GM19438 (cell line): ENCODE data around the gene COX8A.
"Not testable (repeated sequence)": the region's sequence is repeated elsewhere in the genome, so short reads cannot be mapped to it uniquely, and the experiment has no call there.

Experiments used
- ATAC-seq: cut with Tn5 transposase; IDR thresholded peaks from one replicate; pipeline ENCODE4 v1.9.1; 2021; ENCODE audit warnings: low read depth; ENCODE audit not compliant: unreplicated experiment

Gene COX8A

GRCh38 chr11:63966444-63966843, 8.0 kb upstream of the COX8A start:
- no peak for ATAC-seq

- no peak for ATAC-seq
These were observed 5.0 kb upstream of the COX8A start for GRCh38 chr11:63969461-63969860.

- ATAC-seq, result no peak
These were observed 3.5 kb upstream of the COX8A start for GRCh38 chr11:63970902-63971301.

- ATAC-seq, result not testable (repeated sequence)
These were observed 535 bp upstream of the COX8A start for GRCh38 chr11:63973912-63974258.

- no peak for ATAC-seq
These were observed 4.3 kb downstream of the COX8A start for GRCh38 chr11:63978551-63979239.

- no peak for ATAC-seq
These were observed 5.0 kb downstream of the COX8A start for GRCh38 chr11:63979426-63979825.

- peak; percentile 50 for ATAC-seq
These were observed 11.4 kb downstream of the COX8A start for GRCh38 chr11:63985812-63986155.

GRCh38 chr11:63986156-63986931, 11.9 kb downstream of the COX8A start, which contains the start of gene OTUB1:
OTUB1 (plus strand) TSS chr11:63986438; CDS start chr11:63986457, 19 bp downstream.
- ATAC-seq, result peak; percentile 92

GRCh38 chr11:63986932-63987513, 12.6 kb downstream of the COX8A start:
- no peak for ATAC-seq

- ATAC-seq, result no peak
These were observed 17.1 kb downstream of the COX8A start for GRCh38 chr11:63991558-63991957.

- no peak for ATAC-seq
These were observed 18.7 kb downstream of the COX8A start for GRCh38 chr11:63993100-63993499.

- no peak for ATAC-seq
These were observed 19.6 kb downstream of the COX8A start for GRCh38 chr11:63993993-63994392.

GRCh38 chr11:63996512-63996911, 22.1 kb downstream of the COX8A start:
- ATAC-seq, result no peak

GRCh38 chr11:63997104-63997700, 22.8 kb downstream of the COX8A start:
- ATAC-seq, result no peak

GRCh38 chr11:63997801-63998337, 23.4 kb downstream of the COX8A start:
- no peak for ATAC-seq

- no peak for ATAC-seq
These were observed 24.3 kb downstream of the COX8A start for GRCh38 chr11:63998558-63999348.

- ATAC-seq, result no peak
These were observed 25.1 kb downstream of the COX8A start for GRCh38 chr11:63999349-64000025.

- no peak for ATAC-seq
These were observed 25.8 kb downstream of the COX8A start for GRCh38 chr11:64000026-64000739.
